ENCODE data around the gene HMOX2. TPM values are rescaled to one million over a fixed set of nuclear protein-coding genes. Genes with fewer than 3 reads are reported as not detected.

The HMOX2 gene
- total and polyA plus RNA-seq, 2 donors from 2014 or later, result 56.4 to 116 TPM

DNA sequence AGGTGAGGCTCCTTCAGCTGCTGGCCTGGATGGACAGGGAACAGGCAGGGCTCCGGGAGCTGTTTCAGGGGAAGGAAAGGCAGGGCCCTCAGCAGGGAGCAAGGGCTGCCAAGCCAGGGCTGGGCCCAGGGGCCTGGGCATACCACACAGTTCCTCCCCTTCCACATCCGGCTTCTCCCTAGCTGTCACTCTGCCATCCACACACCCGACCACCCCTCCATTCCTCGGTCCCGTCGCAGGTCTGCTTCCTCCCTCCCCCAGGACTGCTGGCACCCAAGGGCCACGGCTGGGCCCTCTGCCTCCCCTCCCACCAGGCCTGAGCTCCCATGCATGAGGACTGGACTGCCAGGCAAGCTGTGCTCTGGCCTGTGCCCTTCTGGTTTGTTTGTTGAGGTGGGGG lies 38.4 kb downstream of the HMOX2 start:
- H3K27me3 ChIP-seq (ENCODE audit: control insufficient read depth, insufficient read depth, low read length), result no peaks in the 10 kb centered on the region
- TF ChIP-seq, protein P1, sequence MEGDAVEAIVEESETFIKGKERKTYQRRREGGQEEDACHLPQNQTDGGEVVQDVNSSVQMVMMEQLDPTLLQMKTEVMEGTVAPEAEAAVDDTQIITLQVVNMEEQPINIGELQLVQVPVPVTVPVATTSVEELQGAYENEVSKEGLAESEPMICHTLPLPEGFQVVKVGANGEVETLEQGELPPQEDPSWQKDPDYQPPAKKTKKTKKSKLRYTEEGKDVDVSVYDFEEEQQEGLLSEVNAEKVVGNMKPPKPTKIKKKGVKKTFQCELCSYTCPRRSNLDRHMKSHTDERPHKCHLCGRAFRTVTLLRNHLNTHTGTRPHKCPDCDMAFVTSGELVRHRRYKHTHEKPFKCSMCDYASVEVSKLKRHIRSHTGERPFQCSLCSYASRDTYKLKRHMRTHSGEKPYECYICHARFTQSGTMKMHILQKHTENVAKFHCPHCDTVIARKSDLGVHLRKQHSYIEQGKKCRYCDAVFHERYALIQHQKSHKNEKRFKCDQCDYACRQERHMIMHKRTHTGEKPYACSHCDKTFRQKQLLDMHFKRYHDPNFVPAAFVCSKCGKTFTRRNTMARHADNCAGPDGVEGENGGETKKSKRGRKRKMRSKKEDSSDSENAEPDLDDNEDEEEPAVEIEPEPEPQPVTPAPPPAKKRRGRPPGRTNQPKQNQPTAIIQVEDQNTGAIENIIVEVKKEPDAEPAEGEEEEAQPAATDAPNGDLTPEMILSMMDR (IDR thresholded peaks at IDR 0.05; ENCODE audit: borderline replicate concordance, extremely low read depth, insufficient read depth), result no peak
- H3K9me3 ChIP-seq (ENCODE audit: control insufficient read depth in 2 of 3, insufficient read depth in 1 of 3, low read length in 3 of 3), result no peaks in the 10 kb centered on the region
- peaks cover 0 to 19% (median 17%) of the 10 kb centered on the region in 3 donors for H3K4me1 ChIP-seq (ENCODE audit: control insufficient read depth in 2 of 3, insufficient read depth in 2 of 3, low read depth in 1 of 3, low read length in 3 of 3)
- FAIRE-seq (no peak), DNase-seq (no peak)
- H3K9ac ChIP-seq (ENCODE audit: low read length in 3 of 3), result no peak overlapping the region
- H3K36me3 ChIP-seq (ENCODE audit: control insufficient read depth in 2 of 3, insufficient read depth in 3 of 3, low read length in 3 of 3), result peaks cover 0 to 29% (median 12%) of the 10 kb centered on the region in 3 donors
- H3K27ac ChIP-seq (ENCODE audit: low read depth in 2 of 2, low read length in 2 of 2), result peak overlapping the region; percentile 6 to 37
- H3K4me3 ChIP-seq (ENCODE audit: low read length in 3 of 3), result no peak overlapping the region
- intact Hi-C loops (cut with DNase I), result no loop called here

DNA sequence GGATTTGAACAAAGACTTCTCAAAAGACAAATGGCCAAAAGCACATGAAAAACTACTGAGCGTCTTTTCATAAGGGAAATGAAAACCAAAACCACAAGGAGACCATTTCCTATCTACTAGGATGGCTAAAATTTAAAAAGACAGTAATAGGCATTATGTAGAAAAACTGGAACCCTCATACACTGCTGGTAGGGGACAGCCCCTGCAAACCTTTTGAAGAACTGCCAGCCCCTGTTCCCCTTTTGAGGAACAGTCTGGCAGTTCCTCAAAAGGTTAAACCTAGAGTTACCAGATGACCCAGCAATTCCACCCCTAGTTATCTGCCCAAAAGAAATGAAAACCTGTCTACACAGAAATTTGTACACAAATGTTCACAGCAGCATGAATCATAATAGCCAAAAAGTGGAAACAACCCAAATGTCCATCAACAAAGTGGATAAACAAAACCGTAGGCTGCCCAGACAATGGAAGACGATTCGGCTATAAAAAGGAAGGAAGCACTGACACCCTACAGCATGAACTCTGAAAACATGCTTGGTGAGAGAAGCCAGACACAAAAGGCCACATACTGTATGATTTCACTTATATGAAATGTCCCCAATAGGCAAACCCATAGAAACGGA lies 39.5 kb downstream of the HMOX2 start:
- Histone ChIP-seq H3K36me3 (ENCODE audit: control insufficient read depth in 2 of 3, insufficient read depth in 3 of 3, low read length in 3 of 3) (peaks cover 0 to 25% (median 7%) of the 10 kb centered on the region in 3 donors), H3K9me3 (ENCODE audit: control insufficient read depth in 2 of 3, insufficient read depth in 1 of 3, low read length in 3 of 3) (no peaks in the 10 kb centered on the region), H3K4me3 (ENCODE audit: low read length in 3 of 3) (no peak overlapping the region), H3K27me3 (ENCODE audit: control insufficient read depth, insufficient read depth, low read length) (no peaks in the 10 kb centered on the region), H3K27ac (ENCODE audit: low read depth in 2 of 2, low read length in 2 of 2) (peak overlapping the region; percentile 6 to 45), H3K9ac (ENCODE audit: low read length in 3 of 3) (peak overlapping the region in 1 of 3 donors; percentile 20), H3K4me1 (ENCODE audit: control insufficient read depth in 2 of 3, insufficient read depth in 2 of 3, low read depth in 1 of 3, low read length in 3 of 3) (peaks cover 0 to 19% (median 17%) of the 10 kb centered on the region in 3 donors)
- FAIRE-seq (no peak), DNase-seq (no peak)
- TF ChIP-seq, protein P1 (IDR thresholded peaks at IDR 0.05; ENCODE audit: borderline replicate concordance, extremely low read depth, insufficient read depth), result no peak
- intact Hi-C loops (cut with DNase I), result no loop called here

DNA sequence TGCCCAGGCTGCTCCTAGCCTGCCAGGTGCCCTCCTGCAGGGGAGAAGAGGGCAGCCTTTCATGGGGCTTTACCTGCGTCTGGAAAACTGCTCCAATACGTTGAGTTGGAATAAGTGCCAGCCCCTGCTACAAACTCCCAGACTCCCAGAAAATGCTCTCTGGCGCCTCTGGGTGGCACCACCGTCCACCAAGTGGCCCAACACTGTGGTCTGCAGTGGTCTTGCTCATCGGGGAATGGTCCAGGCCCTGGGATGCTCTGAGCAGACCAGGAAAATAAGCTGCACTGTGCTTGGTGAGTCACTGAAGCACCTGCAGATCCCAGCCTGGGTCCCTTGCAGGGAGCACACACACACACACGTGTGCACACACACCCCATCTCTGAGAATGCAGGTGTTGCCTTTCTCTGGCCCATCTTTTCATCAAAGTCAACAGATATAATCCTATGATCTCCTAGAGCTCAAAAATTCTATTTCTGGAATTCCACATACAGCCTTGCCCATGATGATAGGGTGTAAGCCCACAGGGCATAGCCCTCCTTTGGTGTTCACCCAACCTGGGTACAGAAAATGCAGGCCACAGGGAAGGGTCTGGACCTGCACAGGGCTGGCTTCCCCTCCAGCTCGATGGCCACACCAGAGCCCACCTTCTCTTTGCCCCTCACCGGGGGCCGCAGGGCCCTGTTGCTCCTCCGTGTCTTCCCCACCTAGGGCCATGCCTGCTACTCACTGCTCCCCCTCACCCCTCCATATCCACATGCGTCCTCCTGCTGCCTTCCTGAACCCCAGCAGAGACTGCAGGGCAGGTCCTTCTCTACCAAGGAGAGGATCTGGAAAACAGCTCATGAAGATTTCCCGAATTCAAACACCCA lies 41.8 kb downstream of the HMOX2 start:
- TF ChIP-seq, protein P1 (IDR thresholded peaks at IDR 0.05; ENCODE audit: borderline replicate concordance, extremely low read depth, insufficient read depth), result peak; percentile 60
- no peak overlapping the region for H3K4me3 ChIP-seq (ENCODE audit: low read length in 3 of 3)
- no peaks in the 10 kb centered on the region for H3K27me3 ChIP-seq (ENCODE audit: control insufficient read depth, insufficient read depth, low read length)
- no peak overlapping the region for H3K9ac ChIP-seq (ENCODE audit: low read length in 3 of 3)
- DNase-seq (peak in 4 of 5 donors; percentile 59 to 83 (median 73)), FAIRE-seq (no peak)
- H3K36me3 ChIP-seq (ENCODE audit: control insufficient read depth in 2 of 3, insufficient read depth in 3 of 3, low read length in 3 of 3), result peaks cover 0 to 6% (median 0%) of the 10 kb centered on the region in 3 donors
- intact Hi-C loops (cut with DNase I), result no loop called here
- peaks cover 0 to 14% (median 14%) of the 10 kb centered on the region in 3 donors for H3K4me1 ChIP-seq (ENCODE audit: control insufficient read depth in 2 of 3, insufficient read depth in 2 of 3, low read depth in 1 of 3, low read length in 3 of 3)
- no peaks in the 10 kb centered on the region for H3K9me3 ChIP-seq (ENCODE audit: control insufficient read depth in 2 of 3, insufficient read depth in 1 of 3, low read length in 3 of 3)
- H3K27ac ChIP-seq (ENCODE audit: low read depth in 2 of 2, low read length in 2 of 2), result no peak overlapping the region

All from kidney (tissue), 14 donors.